Spleen (tissue), 11 donors: ENCODE measurements around the gene ENOSF1. TPM values are rescaled to one million over a fixed set of nuclear protein-coding genes. Genes with fewer than 3 reads are reported as not detected.

ENCODE experiments used
- DNase-seq: peaks from one replicate; pipeline ENCODE4 v3.0.0-alpha.2; 2020
- H3K27ac ChIP-seq, 8 donors: fragments of 200-600 bp; sonication (generic) in 7 of 8; 1 replicate in 4 of 8; 2 replicates in 4 of 8; pipeline versions ENCODE4 v1.5.0 to v1.8.0; 2016 to 2021; ENCODE audit warnings: inconsistent platforms in 4 of 8, mild to moderate bottlenecking in 4 of 8, moderate library complexity in 1 of 8
- H3K27me3 ChIP-seq, 7 donors: fragments of 200-600 bp; sonication (generic) in 6 of 7; replicated peaks in 1 of 7; 1 replicate in 4 of 7; 2 replicates in 3 of 7; pipeline versions ENCODE4 v1.5.0 to v1.8.0; 2016 to 2021; ENCODE audit warnings: inconsistent platforms in 3 of 7, mild to moderate bottlenecking in 1 of 7
- H3K36me3 ChIP-seq, 6 donors: fragments of 200-600 bp; sonication (generic) in 5 of 6; 1 replicate in 4 of 6; 2 replicates in 2 of 6; pipeline versions ENCODE4 v1.5.0 to v1.8.0; 2016 to 2021; ENCODE audit warnings: inconsistent platforms in 2 of 6
- H3K4me1 ChIP-seq, 6 donors: fragments of 200-600 bp; sonication (generic) in 5 of 6; 1 replicate in 3 of 6; 2 replicates in 3 of 6; pipeline versions ENCODE4 v1.5.0 to v1.8.0; 2016 to 2021; ENCODE audit warnings: inconsistent platforms in 3 of 6
- H3K4me3 ChIP-seq, 8 donors: fragments of 200-600 bp; sonication (generic) in 7 of 8; 1 replicate in 4 of 8; 2 replicates in 4 of 8; pipeline versions ENCODE4 v1.5.0 to v1.8.0; 2016 to 2021; ENCODE audit warnings: inconsistent platforms in 4 of 8, mild to moderate bottlenecking in 4 of 8, moderate library complexity in 2 of 8
- H3K9me3 ChIP-seq, 8 donors: fragments of 200-600 bp; sonication (generic) in 7 of 8; 1 replicate in 4 of 8; 2 replicates in 4 of 8; pipeline versions ENCODE4 v1.5.0 to v1.8.0; 2016 to 2021; ENCODE audit warnings: inconsistent platforms in 4 of 8
- POLR2A ChIP-seq, 3 donors: fragments of 450-650 bp; IDR thresholded peaks; one replicate each; pipeline ENCODE4 v1.5.1; 2017; ENCODE audit warnings: antibody characterized with exemption in 3 of 3, mild to moderate bottlenecking in 1 of 3
- POLR2AphosphoS5 ChIP-seq, 3 donors: sonication (generic); formaldehyde crosslinking; IDR thresholded peaks; one replicate each; pipeline ENCODE4 v1.5.1; 2017; ENCODE audit warnings: antibody characterized with exemption in 3 of 3
- WGBS, 5 donors: extraction: QIAGEN DNeasy Blood & Tissue Kit in 3 of 5; methylation state at CpG; one replicate each; pipeline versions ENCODE4 v1.1.5 to v1.1.7; 2013 to 2018; 5-methylcytosine and 5-hydroxymethylcytosine counted together
- intact Hi-C: fragments of 100-400 bp; cut with DNase I; formaldehyde crosslinking; loops from one replicate; pipeline ENCODE4 v1.15.0; 2023; ENCODE audit warnings: low total_unique reads
- polyA plus RNA-seq, 3 donors: library from polyadenylated mRNA; stranded (reverse); fragments of 200-250 nt; gene quantifications; one replicate each; pipeline ENCODE4 v1.2.1, GENCODE V29; 2013
- total RNA-seq, 7 donors: library from RNA; depleted of rRNA in 3 of 7; stranded (reverse); fragments of >200 nt in 3 of 7; fragmentation: NEBNext Ultra II Directional in 4 of 7; extraction: Animal tissue kit (Norgen Biotek cat#: 25700) in 4 of 7; gene quantifications; one replicate each; pipeline versions ENCODE4 v1.1.0 to v1.2.1, GENCODE V29; 2016 to 2021
- TF ChIP-seq, protein P1 (sequence below), 11 experiments: fragments of 200-600 bp in 7 of 11; fragments of 450-650 bp in 4 of 11; sonication (generic) in 4 of 11; IDR thresholded peaks in 8 of 11; conservative IDR thresholded peaks in 3 of 11; 1 replicate in 7 of 11; 2 replicates in 4 of 11; pipeline versions ENCODE4 v1.4.0 to v1.8.0; 2016 to 2021; ENCODE audit warnings: antibody characterized with exemption in 11 of 11, inconsistent platforms in 4 of 11, mild to moderate bottlenecking in 1 of 11
- donor health status: healthy with polysubstance abuse.
- donor health status: DM: no; HTN: no; CAD: no; lungs with moderate emphysema.
- donor health status: DM: no; HTN: no; CAD: no.
- donor health status: Bipolar disorder and iron deficiency.
- donor health status: healthy.
- donor health status: DM: no; HTN: no; CAD: no.
- donor health status: DM: yes; HTN: yes; CAD: no.

The ENOSF1 gene
- total and polyA plus RNA-seq, 10 donors, result 28.2 to 125 (median 74.3) TPM

DNA sequence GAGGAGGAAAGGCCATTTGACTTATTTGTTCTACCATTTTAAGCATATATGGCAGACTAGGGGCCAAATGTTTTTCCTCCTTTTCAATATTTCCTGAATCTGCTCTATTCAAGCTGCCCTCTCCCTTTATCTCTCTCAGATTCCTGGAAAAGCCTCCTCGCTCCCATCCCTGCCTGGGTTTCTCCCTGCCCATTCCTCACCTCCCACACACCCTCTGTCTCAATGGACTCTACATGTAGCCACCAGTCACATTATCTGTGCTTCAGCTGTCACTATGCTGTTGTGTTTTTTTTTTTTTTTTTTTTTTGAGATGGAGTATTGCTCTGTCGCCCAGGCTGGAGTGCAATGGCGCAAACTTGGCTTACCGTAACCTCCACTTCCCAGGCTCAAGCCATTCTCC, 32.0 kb downstream of the ENOSF1 start:
- no peak overlapping the region for H3K4me3 ChIP-seq
- no peaks in the 10 kb centered on the region for H3K27me3 ChIP-seq
- TF ChIP-seq POLR2AphosphoS5 (IDR thresholded peaks at IDR 0.05), result no peak
- TF ChIP-seq, protein P1, sequence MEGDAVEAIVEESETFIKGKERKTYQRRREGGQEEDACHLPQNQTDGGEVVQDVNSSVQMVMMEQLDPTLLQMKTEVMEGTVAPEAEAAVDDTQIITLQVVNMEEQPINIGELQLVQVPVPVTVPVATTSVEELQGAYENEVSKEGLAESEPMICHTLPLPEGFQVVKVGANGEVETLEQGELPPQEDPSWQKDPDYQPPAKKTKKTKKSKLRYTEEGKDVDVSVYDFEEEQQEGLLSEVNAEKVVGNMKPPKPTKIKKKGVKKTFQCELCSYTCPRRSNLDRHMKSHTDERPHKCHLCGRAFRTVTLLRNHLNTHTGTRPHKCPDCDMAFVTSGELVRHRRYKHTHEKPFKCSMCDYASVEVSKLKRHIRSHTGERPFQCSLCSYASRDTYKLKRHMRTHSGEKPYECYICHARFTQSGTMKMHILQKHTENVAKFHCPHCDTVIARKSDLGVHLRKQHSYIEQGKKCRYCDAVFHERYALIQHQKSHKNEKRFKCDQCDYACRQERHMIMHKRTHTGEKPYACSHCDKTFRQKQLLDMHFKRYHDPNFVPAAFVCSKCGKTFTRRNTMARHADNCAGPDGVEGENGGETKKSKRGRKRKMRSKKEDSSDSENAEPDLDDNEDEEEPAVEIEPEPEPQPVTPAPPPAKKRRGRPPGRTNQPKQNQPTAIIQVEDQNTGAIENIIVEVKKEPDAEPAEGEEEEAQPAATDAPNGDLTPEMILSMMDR (IDR thresholded peaks at IDR 0.05 in 8 of 11, conservative IDR thresholded peaks at IDR 0.05 in 3 of 11), result no peak
- no peak for TF ChIP-seq POLR2A (IDR thresholded peaks at IDR 0.05)
- H3K9me3 ChIP-seq, result no peaks in the 10 kb centered on the region
- H3K4me1 ChIP-seq, result peaks cover 0 to 3% (median 0%) of the 10 kb centered on the region in 6 donors
- no peak overlapping the region for H3K27ac ChIP-seq
- no peak for DNase-seq
- H3K36me3 ChIP-seq, result peaks cover 0 to 98% (median 41%) of the 10 kb centered on the region in 6 donors
- WGBS, 5 donors, result 91 to 99% (median 94%) methylated on average over 4 of the region's 4 CpGs
- intact Hi-C loops, result no loop called here

DNA sequence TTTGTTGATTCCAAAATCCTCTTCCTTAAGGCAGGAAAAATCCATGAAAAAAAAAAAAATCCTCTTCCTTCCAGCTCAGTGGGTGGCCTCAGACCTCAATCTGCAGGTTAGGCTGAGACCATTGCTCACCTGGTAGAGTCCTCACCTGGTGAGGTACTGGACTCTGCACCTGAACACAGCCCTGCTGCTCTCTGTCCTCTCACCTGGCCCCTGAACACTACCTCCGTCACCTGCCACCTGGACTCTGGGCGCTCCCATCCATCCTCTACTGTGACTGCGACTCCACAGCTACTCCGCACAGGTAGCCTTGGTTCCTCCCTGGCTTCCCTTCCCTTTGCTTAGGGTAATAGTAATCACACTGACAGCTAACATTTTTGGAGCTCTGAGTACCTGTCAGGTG, 32.9 kb downstream of the ENOSF1 start:
- no peaks in the 10 kb centered on the region for H3K27me3 ChIP-seq
- H3K9me3 ChIP-seq, result no peaks in the 10 kb centered on the region
- no peak for TF ChIP-seq POLR2AphosphoS5 (IDR thresholded peaks at IDR 0.05)
- TF ChIP-seq POLR2A (IDR thresholded peaks at IDR 0.05), result no peak
- TF ChIP-seq, protein P1 (IDR thresholded peaks at IDR 0.05 in 8 of 11, conservative IDR thresholded peaks at IDR 0.05 in 3 of 11), result no peak
- H3K4me3 ChIP-seq, result no peak overlapping the region
- H3K36me3 ChIP-seq, result peaks cover 0 to 98% (median 49%) of the 10 kb centered on the region in 6 donors
- intact Hi-C loops, result no loop called here
- WGBS, 5 donors, result 97 to 100% (median 98%) methylated on average over 4 of the region's 4 CpGs
- H3K27ac ChIP-seq, result no peak overlapping the region
- H3K4me1 ChIP-seq, result peaks cover 0 to 3% (median 0%) of the 10 kb centered on the region in 6 donors
- DNase-seq, result no peak

DNA sequence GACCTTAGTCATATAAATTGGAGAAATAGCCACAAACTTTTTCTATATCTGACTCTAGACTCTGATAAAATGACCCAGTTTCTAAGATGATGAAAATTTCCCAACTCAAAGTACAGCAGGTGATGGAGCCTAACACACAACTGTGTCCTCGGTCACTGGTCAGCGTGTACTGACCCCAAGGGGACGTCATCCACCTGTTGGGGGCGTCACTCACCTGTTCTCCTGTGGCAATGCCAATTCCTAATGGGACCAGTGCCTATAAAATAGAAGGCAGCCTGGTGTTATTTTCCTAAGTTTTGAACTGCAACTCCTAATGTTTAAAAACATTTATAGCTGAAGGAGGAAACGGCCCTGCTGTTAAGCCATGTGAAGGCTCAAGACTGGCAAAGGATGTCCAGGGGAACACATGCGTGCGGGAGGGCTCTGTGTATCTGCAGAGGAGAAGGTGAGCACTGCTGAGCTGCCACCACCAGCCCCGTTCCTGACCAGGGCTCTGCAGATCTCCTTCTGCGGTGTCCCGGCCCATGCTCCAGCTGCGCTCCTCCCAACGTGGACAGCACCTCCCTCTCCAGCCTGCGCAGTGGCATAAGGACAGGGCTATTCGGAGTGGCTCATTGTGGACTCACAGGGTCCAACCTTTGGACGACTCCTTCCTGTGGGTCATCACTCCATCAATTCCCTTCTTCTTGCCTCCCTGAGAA, 33.8 kb downstream of the ENOSF1 start:
- Histone ChIP-seq H3K36me3 (peaks cover 0 to 100% (median 53%) of the 10 kb centered on the region in 6 donors), H3K4me3 (no peak overlapping the region), H3K9me3 (no peaks in the 10 kb centered on the region), H3K27me3 (no peaks in the 10 kb centered on the region), H3K27ac (no peak overlapping the region), H3K4me1 (peaks cover 0 to 3% (median 0%) of the 10 kb centered on the region in 6 donors)
- TF ChIP-seq, protein P1 (IDR thresholded peaks at IDR 0.05 in 8 of 11, conservative IDR thresholded peaks at IDR 0.05 in 3 of 11), result no peak
- TF ChIP-seq POLR2AphosphoS5 (IDR thresholded peaks at IDR 0.05) (no peak), POLR2A (IDR thresholded peaks at IDR 0.05) (no peak)
- no peak for DNase-seq
- intact Hi-C loops, result no loop called here
- 89 to 96% (median 94%) methylated on average over 15 of the region's 15 CpGs for WGBS, 5 donors

DNA sequence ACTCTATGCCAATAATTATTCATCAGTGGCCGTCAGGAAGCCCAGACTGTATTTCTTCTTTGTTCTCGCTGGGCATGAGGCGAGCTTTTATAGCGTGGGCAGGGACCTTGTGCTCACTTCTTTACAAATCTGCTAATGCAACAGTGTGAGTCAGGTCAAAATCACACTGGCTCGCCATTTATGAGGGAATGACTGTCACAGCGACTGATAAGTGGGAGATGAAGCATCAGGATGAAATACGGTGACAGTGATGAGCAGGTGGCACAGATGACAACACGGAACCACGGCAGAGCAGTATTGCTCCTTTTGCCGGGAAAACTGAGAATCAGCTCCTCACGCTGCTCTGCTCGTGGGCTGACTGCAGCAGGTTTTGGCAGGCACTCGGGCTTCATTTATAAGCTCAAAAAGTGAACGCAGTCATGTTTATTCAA, 34.5 kb downstream of the ENOSF1 start:
- 89 to 94% (median 93%) methylated on average over 14 of the region's 14 CpGs for WGBS, 5 donors
- intact Hi-C loops, result no loop called here
- Histone ChIP-seq H3K4me1 (peaks cover 0 to 3% (median 0%) of the 10 kb centered on the region in 6 donors), H3K27me3 (no peaks in the 10 kb centered on the region), H3K4me3 (no peak overlapping the region), H3K36me3 (peaks cover 0 to 100% (median 54%) of the 10 kb centered on the region in 6 donors), H3K9me3 (no peaks in the 10 kb centered on the region), H3K27ac (no peak overlapping the region)
- TF ChIP-seq POLR2A (IDR thresholded peaks at IDR 0.05), result no peak
- TF ChIP-seq, protein P1 (IDR thresholded peaks at IDR 0.05 in 8 of 11, conservative IDR thresholded peaks at IDR 0.05 in 3 of 11), result no peak
- no peak for TF ChIP-seq POLR2AphosphoS5 (IDR thresholded peaks at IDR 0.05)
- DNase-seq, result no peak
